Cardiac muscle cell (in vitro differentiated cells and primary cell): Measurements from ENCODE around the gene CDH23. TPM values are rescaled to one million over a fixed set of nuclear protein-coding genes. Genes with fewer than 3 reads are reported as not detected.

Experiments
- DNase-seq, 2 donors: peaks; one replicate each; pipeline versions ENCODE4 v3.0.0 to v3.0.0-alpha.2; 2010 to 2017; ENCODE audit warnings: low read depth in 1 of 2, low spot score in 1 of 2
- H3K27ac ChIP-seq: fragments of 200-600 bp; sonication (generic); 2 replicates; pipeline ENCODE4 v1.5.1; 2016
- H3K27me3 ChIP-seq: fragments of 200-600 bp; sonication (generic); 2 replicates; pipeline ENCODE4 v1.6.0; 2016; ENCODE audit warnings: control low read depth
- H3K36me3 ChIP-seq: fragments of 200-600 bp; sonication (generic); 2 replicates; pipeline ENCODE4 v1.5.1; 2016; ENCODE audit warnings: control low read depth
- H3K4me1 ChIP-seq: fragments of 200-600 bp; sonication (generic); 2 replicates; pipeline ENCODE4 v1.8.1; 2017; ENCODE audit warnings: low read depth, mild to moderate bottlenecking, mixed run types
- H3K4me3 ChIP-seq: fragments of 200-600 bp; sonication (generic); 2 replicates; pipeline ENCODE4 v1.5.1; 2016; ENCODE audit warnings: mild to moderate bottlenecking
- H3K9me3 ChIP-seq: fragments of 200-600 bp; sonication (generic); 2 replicates; pipeline ENCODE4 v1.5.1; 2017; ENCODE audit warnings: low read depth, mild to moderate bottlenecking, control low read depth
- polyA plus RNA-seq: library from polyadenylated mRNA; unstranded; fragments of >200 nt; fragmentation: Nextera tagmentation; extraction: Ambion mirVana; gene quantifications from 2 replicates; pipeline ENCODE4 v1.2.1, GENCODE V29; 2016
- total RNA-seq: library from RNA; depleted of rRNA; stranded (reverse); fragments of >200 nt; gene quantifications from 2 replicates; pipeline ENCODE4 v1.2.3, GENCODE V29; 2016
- TF ChIP-seq, protein P1 (sequence below): IDR thresholded peaks from 2 replicates; pipeline ENCODE4 v1.5.1; 2012; ENCODE audit warnings: low read depth, mild to moderate bottlenecking, low read length

Gene CDH23
- total and polyA plus RNA-seq, 2 experiments from 2014 or later, result 0.05 to 0.51 TPM

DNA sequence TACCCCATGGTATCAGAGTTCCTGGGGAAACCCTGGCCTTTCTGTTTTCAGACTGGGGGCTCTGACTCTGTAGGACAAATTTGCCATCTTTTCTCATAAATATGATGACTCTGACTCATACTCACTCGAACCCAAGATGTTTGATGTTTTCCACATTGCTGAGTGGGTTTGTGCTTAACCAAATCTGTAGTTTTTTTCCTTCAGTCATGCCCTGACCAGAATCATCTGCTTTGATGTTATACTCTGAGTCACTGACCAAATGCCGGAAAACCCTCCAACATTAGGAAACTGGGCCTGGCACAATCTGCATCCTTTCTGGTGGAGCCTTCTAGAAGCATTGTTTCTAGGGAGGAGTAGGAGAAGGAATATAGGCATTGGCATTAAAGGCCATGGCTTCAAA lies 204.1 kb downstream of the CDH23 start:
- TF ChIP-seq, protein P1, sequence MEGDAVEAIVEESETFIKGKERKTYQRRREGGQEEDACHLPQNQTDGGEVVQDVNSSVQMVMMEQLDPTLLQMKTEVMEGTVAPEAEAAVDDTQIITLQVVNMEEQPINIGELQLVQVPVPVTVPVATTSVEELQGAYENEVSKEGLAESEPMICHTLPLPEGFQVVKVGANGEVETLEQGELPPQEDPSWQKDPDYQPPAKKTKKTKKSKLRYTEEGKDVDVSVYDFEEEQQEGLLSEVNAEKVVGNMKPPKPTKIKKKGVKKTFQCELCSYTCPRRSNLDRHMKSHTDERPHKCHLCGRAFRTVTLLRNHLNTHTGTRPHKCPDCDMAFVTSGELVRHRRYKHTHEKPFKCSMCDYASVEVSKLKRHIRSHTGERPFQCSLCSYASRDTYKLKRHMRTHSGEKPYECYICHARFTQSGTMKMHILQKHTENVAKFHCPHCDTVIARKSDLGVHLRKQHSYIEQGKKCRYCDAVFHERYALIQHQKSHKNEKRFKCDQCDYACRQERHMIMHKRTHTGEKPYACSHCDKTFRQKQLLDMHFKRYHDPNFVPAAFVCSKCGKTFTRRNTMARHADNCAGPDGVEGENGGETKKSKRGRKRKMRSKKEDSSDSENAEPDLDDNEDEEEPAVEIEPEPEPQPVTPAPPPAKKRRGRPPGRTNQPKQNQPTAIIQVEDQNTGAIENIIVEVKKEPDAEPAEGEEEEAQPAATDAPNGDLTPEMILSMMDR, result no peak
- Histone ChIP-seq H3K9me3 (no peaks in the 10 kb centered on the region), H3K4me3 (no peak overlapping the region), H3K4me1 (no peaks in the 10 kb centered on the region), H3K27me3 (no peaks in the 10 kb centered on the region), H3K27ac (no peak overlapping the region), H3K36me3 (no peaks in the 10 kb centered on the region)
- peak in 1 of 2 donors; percentile 90 for DNase-seq

DNA sequence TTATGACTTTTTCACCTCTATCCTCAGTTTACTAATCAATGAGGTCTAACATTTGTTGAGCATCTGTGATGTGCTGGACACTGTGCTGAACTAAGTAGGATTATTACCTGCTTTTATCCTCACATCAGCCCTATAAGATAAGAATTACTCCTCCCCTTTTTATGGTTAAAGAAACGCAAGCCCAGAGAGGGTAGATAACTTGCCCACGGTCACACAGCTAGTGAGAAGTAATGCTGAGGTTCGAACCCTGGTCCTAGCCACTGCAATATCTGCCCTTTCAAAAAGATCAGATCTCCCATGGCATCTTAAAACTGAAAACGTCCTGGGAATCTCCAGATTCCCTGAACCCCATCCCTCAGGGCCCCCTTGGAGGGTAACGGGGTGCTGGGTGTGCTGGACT lies 204.6 kb downstream of the CDH23 start:
- Histone ChIP-seq H3K36me3 (no peaks in the 10 kb centered on the region), H3K27me3 (no peaks in the 10 kb centered on the region), H3K27ac (no peak overlapping the region), H3K4me1 (no peaks in the 10 kb centered on the region), H3K9me3 (no peaks in the 10 kb centered on the region), H3K4me3 (no peak overlapping the region)
- TF ChIP-seq, protein P1, result no peak
- DNase-seq, result no peak

DNA sequence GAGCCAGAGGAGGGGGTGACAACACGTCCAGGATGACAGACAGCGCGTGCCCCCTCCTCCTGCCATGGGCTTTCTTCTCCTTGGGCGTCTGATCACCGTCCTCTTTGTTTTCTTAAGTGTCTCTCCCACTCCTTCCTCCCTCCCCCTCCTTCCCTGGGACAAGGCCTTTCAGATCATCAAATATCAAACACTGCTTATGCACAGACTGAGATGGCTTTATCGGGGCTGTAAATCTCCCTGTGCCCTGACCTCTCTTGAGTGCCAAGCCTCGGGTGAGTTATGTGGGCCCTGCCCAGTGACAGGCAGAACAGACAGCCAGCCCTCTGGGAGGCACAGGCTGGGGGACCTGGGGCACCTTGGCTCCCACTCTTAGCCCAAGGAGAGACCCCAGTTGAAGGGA lies 206.4 kb downstream of the CDH23 start:
- Histone ChIP-seq H3K36me3 (no peaks in the 10 kb centered on the region), H3K27ac (no peak overlapping the region), H3K9me3 (no peaks in the 10 kb centered on the region), H3K27me3 (no peaks in the 10 kb centered on the region), H3K4me3 (no peak overlapping the region), H3K4me1 (no peaks in the 10 kb centered on the region)
- TF ChIP-seq, protein P1, result no peak
- no peak for DNase-seq

DNA sequence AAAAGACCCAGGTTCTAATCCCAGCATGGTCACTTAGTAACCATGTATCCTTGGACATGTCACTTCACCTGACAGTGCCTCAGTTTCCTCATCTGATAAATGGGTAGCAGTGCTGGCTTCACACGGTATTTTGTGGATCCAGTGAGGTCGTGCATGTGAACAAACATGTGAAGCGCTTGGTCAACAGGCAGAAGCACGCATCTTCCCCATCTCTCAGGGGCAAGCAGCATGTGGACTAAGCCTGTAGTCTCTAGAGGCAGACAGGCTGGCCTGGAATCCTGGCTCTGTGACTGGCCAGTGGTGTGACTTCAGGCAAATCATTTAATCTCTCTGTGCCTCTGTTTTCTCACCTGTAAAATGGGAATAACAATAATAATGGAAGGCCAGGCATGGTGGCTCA lies 207.0 kb downstream of the CDH23 start:
- TF ChIP-seq, protein P1, result no peak
- H3K4me3 ChIP-seq, result no peak overlapping the region
- no peak for DNase-seq
- no peaks in the 10 kb centered on the region for H3K9me3 ChIP-seq
- H3K27me3 ChIP-seq, result no peaks in the 10 kb centered on the region
- H3K36me3 ChIP-seq, result no peaks in the 10 kb centered on the region
- H3K27ac ChIP-seq, result no peak overlapping the region
- H3K4me1 ChIP-seq, result no peaks in the 10 kb centered on the region

DNA sequence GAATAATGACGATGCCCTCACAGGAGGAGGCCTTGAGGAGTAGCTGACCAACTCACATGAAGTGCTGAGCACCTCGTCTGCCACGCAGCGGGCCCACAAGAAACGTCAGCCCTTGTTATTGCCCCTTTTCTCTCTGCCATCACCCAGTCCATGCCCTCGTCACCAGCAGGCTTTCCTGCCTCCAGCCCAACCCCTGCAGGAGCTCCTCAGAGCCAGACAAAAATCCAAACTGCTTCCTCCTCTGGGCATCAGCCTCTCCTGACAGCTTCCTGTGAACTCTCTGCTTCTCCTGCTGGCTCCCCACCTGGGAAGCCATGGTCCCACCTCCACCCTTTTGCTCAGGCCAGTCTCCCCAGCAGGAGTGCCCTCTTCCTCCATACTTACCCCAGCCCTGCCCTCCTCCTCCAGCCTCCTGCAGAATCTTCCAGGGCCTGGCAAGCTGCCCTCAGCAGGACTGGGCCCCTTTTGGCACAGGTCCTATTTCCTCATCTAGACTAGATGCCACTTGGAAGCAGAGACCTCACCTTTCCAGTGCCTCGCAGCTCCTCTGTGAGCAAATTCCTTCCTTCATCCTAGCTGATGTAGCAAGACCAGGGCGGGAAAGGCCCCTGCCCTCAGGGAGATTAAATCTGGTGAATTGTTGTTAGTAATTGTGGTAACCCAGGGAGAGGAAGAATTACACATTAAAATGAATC lies 207.8 kb downstream of the CDH23 start:
- H3K36me3 ChIP-seq, result no peaks in the 10 kb centered on the region
- H3K4me1 ChIP-seq, result peaks cover 2% of the 10 kb centered on the region
- DNase-seq, result peak in 1 of 2 donors; percentile 53
- TF ChIP-seq, protein P1, result no peak
- H3K4me3 ChIP-seq, result no peak overlapping the region
- H3K27me3 ChIP-seq, result no peaks in the 10 kb centered on the region
- no peaks in the 10 kb centered on the region for H3K9me3 ChIP-seq
- H3K27ac ChIP-seq, result no peak overlapping the region
